Fibroblast of the aortic adventitia (primary cell): ENCODE results near the gene DENND4A. TPM values are rescaled to one million over a fixed set of nuclear protein-coding genes. Genes with fewer than 3 reads are reported as not detected.

Experiments
- DNase-seq: peaks from one replicate; pipeline ENCODE4 v3.0.0-alpha.2; 2010; ENCODE audit warnings: low read depth
- H3K4me3 ChIP-seq: 2 replicates; pipeline ENCODE4 v1.5.1; 2011; ENCODE audit warnings: low read depth, mild to moderate bottlenecking, control low read depth, low read length, moderate library complexity
- CTCF ChIP-seq: IDR thresholded peaks from 2 replicates; pipeline ENCODE4 v1.5.1; 2011; ENCODE audit warnings: mild to moderate bottlenecking, low read length, control low read depth, inconsistent platforms; ENCODE audit not compliant: insufficient read depth
- total RNA-seq: library from RNA; depleted of rRNA; stranded (reverse); fragments of >200 nt; gene quantifications from 2 replicates; pipeline ENCODE4 v1.2.3, GENCODE V29; 2012; ENCODE audit warnings: low replicate concordance

Gene DENND4A
- total RNA-seq, 1 donor = 30.3 TPM

- no peak overlapping the region for H3K4me3 ChIP-seq
- no peak for DNase-seq
- TF ChIP-seq CTCF = no peak
These were observed 33.9 kb downstream of the DENND4A start for GRCh38 chr15:65758242-65758641.

- no peak for DNase-seq
- no peak for TF ChIP-seq CTCF
- no peak overlapping the region for H3K4me3 ChIP-seq
These were observed 34.8 kb downstream of the DENND4A start for GRCh38 chr15:65757256-65757655.

- no peak overlapping the region for H3K4me3 ChIP-seq
- TF ChIP-seq CTCF = no peak
- DNase-seq = no peak
These were observed 39.9 kb downstream of the DENND4A start for GRCh38 chr15:65752151-65752700.

- DNase-seq = no peak
- no peak for TF ChIP-seq CTCF
- H3K4me3 ChIP-seq = no peak overlapping the region
These were observed 40.7 kb downstream of the DENND4A start for GRCh38 chr15:65751431-65751830.

DNA sequence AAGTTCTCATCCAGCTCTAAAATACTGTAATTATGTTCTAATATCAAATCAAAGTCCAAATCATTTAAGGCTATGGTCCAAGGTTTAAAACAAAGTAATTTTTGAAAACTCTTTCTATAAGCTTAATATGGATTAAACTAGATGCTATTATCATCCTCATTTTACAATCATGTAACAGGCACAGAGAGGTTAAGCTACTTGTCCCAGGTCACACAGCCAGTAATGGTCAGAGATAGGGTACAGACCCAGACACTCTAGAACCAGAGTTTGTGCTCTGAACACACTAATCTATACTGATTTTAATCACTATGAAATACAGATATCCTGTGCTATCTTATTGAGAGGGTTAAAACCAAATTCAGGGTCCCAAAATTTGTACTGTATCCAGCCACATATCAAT lies 44.8 kb downstream of the DENND4A start:
- no peak overlapping the region for H3K4me3 ChIP-seq
- no peak for DNase-seq
- TF ChIP-seq CTCF = no peak

DNA sequence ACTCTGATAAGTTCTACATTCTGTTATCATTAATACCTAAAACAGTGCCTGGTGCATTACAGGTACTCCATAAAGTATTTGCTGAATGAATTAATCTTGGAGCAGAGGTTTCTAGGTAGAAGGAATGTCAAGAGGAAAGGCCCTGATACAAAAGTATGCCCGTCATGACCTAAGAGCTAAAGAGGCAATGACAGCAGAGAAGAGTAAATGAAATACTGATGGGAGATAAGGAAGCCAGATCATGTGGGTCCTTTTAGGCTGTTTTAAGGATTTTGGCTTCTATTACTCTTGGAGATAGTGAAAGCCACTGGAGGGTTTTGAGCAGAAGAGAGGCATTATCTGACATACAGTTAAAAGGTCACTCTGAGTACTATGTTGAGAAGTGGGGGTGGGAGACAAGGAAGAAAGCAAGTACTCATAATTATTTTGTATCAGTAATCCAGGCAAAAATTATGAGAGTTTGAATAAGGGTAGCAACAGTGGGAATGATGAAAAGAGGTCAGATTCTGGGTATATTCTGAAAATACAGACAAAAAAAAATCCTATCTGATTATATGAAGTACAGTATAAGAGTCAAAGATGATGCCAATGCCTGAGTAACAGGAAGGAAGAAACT lies 48.3 kb downstream of the DENND4A start:
- H3K4me3 ChIP-seq = no peak overlapping the region
- no peak for DNase-seq
- TF ChIP-seq CTCF = no peak

DNA sequence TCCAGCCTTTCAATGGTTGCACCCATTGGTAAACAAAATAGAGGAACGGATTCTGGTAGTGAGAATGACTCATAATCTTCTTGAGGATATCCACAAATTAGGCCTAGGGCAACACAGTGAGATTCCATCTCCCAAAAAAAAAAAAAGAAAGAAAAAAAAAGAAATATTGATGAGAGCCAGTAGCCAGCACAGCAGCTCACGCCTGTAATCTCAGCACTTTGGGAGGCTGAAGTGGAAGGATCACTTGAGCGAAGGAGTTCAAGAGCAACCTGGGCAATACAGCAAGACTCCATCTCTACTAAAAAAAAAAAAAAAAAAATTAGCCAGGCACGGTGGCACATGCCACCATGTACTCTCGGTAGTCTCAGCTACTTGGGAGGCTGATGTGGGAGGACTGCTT lies 51.9 kb downstream of the DENND4A start:
- no peak for TF ChIP-seq CTCF
- no peak for DNase-seq
- H3K4me3 ChIP-seq = no peak overlapping the region
